Measurements from ENCODE around the gene MCUB.

DNA sequence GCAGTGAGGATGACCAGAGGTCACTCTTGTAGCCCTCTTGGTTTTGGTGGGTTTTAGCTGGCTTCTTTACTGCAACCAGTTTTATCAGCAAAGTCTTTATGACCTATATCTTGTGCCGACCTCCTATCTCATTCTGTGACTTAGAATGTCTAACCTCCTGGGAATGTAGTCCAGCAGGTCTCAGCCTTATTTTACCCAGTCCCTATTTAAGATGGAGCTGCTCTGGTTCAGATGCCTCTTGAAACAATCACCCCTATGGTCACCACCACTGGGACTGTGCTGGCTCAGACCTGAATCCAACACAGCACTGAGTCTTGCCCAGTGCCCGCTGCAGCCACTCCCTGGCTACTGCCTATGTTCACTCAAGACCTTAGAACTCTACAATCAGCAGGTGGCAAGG lies 49.4 kb downstream of the MCUB start:
- TF ChIP-seq, protein P1, sequence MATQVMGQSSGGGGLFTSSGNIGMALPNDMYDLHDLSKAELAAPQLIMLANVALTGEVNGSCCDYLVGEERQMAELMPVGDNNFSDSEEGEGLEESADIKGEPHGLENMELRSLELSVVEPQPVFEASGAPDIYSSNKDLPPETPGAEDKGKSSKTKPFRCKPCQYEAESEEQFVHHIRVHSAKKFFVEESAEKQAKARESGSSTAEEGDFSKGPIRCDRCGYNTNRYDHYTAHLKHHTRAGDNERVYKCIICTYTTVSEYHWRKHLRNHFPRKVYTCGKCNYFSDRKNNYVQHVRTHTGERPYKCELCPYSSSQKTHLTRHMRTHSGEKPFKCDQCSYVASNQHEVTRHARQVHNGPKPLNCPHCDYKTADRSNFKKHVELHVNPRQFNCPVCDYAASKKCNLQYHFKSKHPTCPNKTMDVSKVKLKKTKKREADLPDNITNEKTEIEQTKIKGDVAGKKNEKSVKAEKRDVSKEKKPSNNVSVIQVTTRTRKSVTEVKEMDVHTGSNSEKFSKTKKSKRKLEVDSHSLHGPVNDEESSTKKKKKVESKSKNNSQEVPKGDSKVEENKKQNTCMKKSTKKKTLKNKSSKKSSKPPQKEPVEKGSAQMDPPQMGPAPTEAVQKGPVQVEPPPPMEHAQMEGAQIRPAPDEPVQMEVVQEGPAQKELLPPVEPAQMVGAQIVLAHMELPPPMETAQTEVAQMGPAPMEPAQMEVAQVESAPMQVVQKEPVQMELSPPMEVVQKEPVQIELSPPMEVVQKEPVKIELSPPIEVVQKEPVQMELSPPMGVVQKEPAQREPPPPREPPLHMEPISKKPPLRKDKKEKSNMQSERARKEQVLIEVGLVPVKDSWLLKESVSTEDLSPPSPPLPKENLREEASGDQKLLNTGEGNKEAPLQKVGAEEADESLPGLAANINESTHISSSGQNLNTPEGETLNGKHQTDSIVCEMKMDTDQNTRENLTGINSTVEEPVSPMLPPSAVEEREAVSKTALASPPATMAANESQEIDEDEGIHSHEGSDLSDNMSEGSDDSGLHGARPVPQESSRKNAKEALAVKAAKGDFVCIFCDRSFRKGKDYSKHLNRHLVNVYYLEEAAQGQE (tag by site-specific recombination; IDR thresholded peaks at IDR 0.05) = no peak
- no peak for TF ChIP-seq ZNF169 (tag by site-specific recombination; IDR thresholded peaks at IDR 0.05)
- no peak for TF ChIP-seq TCF7L2 (IDR thresholded peaks at IDR 0.05; ENCODE audit: borderline replicate concordance, low read depth, low read length)
- TF ChIP-seq SALL2 (tag by site-specific recombination; IDR thresholded peaks at IDR 0.05; ENCODE audit: borderline replicate concordance) = no peak
- TF ChIP-seq, protein P2, sequence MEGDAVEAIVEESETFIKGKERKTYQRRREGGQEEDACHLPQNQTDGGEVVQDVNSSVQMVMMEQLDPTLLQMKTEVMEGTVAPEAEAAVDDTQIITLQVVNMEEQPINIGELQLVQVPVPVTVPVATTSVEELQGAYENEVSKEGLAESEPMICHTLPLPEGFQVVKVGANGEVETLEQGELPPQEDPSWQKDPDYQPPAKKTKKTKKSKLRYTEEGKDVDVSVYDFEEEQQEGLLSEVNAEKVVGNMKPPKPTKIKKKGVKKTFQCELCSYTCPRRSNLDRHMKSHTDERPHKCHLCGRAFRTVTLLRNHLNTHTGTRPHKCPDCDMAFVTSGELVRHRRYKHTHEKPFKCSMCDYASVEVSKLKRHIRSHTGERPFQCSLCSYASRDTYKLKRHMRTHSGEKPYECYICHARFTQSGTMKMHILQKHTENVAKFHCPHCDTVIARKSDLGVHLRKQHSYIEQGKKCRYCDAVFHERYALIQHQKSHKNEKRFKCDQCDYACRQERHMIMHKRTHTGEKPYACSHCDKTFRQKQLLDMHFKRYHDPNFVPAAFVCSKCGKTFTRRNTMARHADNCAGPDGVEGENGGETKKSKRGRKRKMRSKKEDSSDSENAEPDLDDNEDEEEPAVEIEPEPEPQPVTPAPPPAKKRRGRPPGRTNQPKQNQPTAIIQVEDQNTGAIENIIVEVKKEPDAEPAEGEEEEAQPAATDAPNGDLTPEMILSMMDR (tag by site-specific recombination; IDR thresholded peaks at IDR 0.05) = no peak
- TF ChIP-seq, protein P3, sequence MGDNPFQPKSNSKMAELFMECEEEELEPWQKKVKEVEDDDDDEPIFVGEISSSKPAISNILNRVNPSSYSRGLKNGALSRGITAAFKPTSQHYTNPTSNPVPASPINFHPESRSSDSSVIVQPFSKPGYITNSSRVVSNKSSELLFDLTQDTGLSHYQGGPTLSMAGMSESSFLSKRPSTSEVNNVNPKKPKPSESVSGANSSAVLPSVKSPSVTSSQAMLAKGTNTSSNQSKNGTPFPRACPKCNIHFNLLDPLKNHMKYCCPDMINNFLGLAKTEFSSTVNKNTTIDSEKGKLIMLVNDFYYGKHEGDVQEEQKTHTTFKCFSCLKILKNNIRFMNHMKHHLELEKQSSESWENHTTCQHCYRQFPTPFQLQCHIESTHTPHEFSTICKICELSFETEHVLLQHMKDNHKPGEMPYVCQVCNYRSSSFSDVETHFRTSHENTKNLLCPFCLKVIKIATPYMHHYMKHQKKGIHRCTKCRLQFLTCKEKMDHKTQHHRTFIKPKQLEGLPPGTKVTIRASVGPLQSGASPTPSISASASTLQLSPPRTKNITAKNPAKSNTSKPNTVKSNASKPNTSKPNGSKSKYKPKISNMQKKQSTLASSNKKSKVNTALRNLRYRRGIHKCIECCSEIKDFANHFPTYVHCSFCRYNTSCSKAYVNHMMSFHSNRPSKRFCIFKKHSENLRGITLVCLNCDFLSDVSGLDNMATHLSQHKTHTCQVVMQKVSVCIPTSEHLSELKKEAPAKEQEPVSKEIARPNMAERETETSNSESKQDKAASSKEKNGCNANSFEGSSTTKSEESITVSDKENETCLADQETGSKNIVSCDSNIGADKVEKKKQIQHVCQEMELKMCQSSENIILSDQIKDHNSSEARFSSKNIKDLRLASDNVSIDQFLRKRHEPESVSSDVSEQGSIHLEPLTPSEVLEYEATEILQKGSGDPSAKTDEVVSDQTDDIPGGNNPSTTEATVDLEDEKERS (tag by site-specific recombination; IDR thresholded peaks at IDR 0.05) = no peak
- TF ChIP-seq, protein P4, sequence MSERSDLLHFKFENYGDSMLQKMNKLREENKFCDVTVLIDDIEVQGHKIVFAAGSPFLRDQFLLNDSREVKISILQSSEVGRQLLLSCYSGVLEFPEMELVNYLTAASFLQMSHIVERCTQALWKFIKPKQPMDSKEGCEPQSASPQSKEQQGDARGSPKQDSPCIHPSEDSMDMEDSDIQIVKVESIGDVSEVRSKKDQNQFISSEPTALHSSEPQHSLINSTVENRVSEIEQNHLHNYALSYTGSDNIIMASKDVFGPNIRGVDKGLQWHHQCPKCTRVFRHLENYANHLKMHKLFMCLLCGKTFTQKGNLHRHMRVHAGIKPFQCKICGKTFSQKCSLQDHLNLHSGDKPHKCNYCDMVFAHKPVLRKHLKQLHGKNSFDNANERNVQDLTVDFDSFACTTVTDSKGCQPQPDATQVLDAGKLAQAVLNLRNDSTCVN (tag by site-specific recombination; optimal IDR thresholded peaks at IDR 0.05) = no peak
- TF ChIP-seq ZSCAN23 (tag by site-specific recombination; IDR thresholded peaks at IDR 0.05) = no peak
- TF ChIP-seq, protein P5, sequence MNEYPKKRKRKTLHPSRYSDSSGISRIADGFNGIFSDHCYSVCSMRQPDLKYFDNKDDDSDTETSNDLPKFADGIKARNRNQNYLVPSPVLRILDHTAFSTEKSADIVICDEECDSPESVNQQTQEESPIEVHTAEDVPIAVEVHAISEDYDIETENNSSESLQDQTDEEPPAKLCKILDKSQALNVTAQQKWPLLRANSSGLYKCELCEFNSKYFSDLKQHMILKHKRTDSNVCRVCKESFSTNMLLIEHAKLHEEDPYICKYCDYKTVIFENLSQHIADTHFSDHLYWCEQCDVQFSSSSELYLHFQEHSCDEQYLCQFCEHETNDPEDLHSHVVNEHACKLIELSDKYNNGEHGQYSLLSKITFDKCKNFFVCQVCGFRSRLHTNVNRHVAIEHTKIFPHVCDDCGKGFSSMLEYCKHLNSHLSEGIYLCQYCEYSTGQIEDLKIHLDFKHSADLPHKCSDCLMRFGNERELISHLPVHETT (tag by site-specific recombination; IDR thresholded peaks at IDR 0.05) = no peak
- TF ChIP-seq ZNF302 (tag by site-specific recombination; IDR thresholded peaks at IDR 0.05; ENCODE audit: low read depth) = no peak
- TF ChIP-seq ZFP41 (tag by site-specific recombination; IDR thresholded peaks at IDR 0.05; ENCODE audit: borderline replicate concordance) = no peak
